IPS-15b (cell line): ENCODE measurements around the gene TSHZ2.

Experiments used
- H3K27me3 ChIP-seq: one replicate; pipeline ENCODE4 v1.6.1; 2013; ENCODE audit warnings: low read length; ENCODE audit not compliant: control insufficient read depth, insufficient read depth
- H3K36me3 ChIP-seq: one replicate; pipeline ENCODE4 v1.6.1; 2013; ENCODE audit warnings: low read length; ENCODE audit not compliant: control insufficient read depth, insufficient read depth
- H3K4me1 ChIP-seq: one replicate; pipeline ENCODE4 v1.6.1; 2013; ENCODE audit warnings: mild to moderate bottlenecking, low read length; ENCODE audit not compliant: control insufficient read depth, insufficient read depth
- H3K4me3 ChIP-seq: one replicate; pipeline ENCODE4 v1.5.1; 2013; ENCODE audit warnings: low read depth, low read length
- H3K9ac ChIP-seq: one replicate; pipeline ENCODE4 v1.6.1; 2013; ENCODE audit warnings: low read depth, mild to moderate bottlenecking, low read length
- H3K9me3 ChIP-seq: one replicate; pipeline ENCODE4 v1.6.1; 2013; ENCODE audit warnings: mild to moderate bottlenecking, low read length; ENCODE audit not compliant: control insufficient read depth, insufficient read depth

The TSHZ2 gene

DNA sequence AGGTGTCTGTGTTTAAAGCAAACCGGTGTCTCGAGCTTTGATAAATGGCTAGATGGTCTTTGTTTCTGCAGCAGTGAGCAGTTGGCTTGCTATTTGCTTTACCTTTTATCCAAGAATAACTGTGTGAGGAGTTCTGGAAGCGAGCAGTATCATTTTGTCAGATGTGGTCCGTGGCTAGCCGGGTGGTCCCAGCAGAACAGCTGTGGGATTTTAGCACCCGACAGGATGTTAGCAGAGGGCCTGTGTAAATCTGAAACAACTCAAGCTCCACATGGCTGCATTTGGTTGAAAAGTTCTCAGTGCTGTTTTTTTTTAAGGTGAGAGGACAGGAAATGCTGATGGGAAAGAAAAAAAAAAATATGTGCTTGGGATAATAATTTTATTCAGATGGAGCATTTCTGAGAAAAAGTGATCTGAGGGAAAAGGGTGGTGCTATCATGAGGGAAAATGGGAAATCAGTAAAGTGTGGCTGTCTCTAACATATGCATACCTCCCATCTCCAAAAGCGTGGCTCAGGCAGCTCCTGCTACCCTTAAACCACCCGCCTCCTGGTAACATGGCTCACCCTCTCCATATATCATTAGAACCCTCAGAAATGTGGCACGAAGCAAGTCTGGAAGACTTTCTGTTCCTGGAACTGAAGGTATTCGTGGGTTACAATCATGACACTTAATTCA is 215.4 kb downstream of the TSHZ2 start:
- Histone ChIP-seq H3K27me3 (no peaks in the 10 kb centered on the region), H3K4me1 (no peaks in the 10 kb centered on the region), H3K9ac (no peak overlapping the region), H3K4me3 (no peak overlapping the region), H3K36me3 (no peaks in the 10 kb centered on the region), H3K9me3 (no peaks in the 10 kb centered on the region)

DNA sequence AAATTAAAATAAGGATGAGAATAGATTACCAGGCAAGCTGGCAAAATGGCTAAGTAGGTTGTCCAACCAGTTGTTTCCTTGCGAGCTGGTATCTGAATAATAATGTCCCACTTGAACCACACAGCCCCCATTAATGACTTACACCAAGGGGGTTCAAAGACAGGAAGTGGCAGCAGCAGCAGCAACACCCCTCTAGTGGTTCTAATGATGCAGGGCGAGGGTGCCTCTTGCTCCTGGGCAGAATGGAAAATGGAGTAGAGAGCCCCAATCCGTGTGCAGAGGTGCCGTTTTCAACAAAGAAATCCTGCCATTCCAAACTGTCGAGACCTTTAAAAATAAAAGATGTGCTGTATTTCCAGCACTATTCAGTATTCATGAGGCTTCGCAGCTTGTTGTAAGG is 218.1 kb downstream of the TSHZ2 start:
- no peaks in the 10 kb centered on the region for H3K36me3 ChIP-seq
- no peaks in the 10 kb centered on the region for H3K4me1 ChIP-seq
- no peak overlapping the region for H3K9ac ChIP-seq

DNA sequence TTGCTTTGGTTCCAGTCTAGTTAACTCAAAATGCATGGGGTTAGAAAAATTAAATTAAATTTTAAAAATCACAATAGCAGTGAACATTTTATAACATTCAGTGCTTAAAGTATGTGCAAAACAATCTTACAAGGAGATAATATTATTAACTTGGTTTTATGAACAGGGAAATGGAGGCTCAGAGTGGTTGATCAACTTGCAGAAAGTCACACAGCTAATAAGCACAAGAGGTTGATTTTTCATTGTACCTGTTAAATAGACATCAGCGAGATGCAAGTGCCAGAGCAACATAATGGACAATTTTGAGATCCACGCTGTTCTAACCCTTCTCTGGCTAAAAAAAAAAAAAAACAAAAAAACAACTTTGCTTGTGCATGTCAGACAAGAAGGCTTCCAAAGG is 219.8 kb downstream of the TSHZ2 start:
- Histone ChIP-seq H3K27me3 (no peaks in the 10 kb centered on the region), H3K9ac (no peak overlapping the region), H3K36me3 (no peaks in the 10 kb centered on the region), H3K4me3 (no peak overlapping the region), H3K9me3 (no peaks in the 10 kb centered on the region), H3K4me1 (no peaks in the 10 kb centered on the region)

More for the DNA sequence above, 218.1 kb downstream of the TSHZ2 start:
- Histone ChIP-seq H3K27me3 (no peaks in the 10 kb centered on the region), H3K9me3 (no peaks in the 10 kb centered on the region), H3K4me3 (no peak overlapping the region)

DNA sequence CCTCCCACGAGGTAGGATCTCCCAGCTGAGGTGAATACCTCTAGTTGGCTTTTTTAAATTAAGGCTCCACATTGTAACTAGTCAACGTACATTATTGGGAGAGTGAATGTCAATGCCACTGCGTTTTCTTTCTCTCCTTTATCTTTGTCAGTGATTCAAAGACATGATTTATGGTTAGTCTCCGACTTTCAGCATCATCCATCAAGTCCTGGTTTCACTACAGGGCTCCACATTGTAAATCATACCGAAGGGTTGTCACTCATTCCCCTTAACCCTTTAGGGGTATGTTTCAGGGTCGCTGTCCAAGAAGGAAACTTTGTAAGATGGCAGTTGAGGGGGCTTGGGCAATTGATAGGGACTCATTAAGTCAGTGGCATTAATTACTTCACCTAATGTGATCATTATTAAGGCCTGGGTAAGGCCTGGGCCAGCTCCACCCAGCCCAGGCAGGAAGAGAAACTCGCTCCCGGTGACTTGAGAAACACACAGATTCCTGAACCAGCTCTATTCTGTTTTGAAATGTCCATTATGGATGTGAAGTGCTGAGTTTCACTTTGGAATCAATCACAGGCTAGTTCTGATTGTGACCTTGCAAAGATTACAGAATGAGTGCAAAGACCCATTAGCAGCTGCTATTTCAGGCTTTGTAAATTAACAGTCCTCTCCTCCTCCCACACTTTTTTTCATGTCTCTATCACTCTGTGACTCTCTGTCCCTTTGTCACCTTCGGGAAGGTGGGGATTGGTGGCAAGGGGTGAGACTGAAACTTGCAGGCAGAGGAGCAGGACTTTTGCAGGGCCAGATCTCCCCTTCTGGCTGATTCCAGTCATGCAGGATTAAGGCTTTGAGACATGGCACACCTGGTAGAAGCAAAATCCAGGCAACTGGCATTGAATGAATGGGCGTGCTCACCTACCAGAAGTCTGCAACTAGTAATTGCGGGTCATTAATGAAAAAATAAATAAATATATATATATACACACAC is 222.4 kb downstream of the TSHZ2 start:
- Histone ChIP-seq H3K9ac (no peak overlapping the region), H3K36me3 (no peaks in the 10 kb centered on the region), H3K4me1 (no peaks in the 10 kb centered on the region), H3K4me3 (no peak overlapping the region), H3K9me3 (no peaks in the 10 kb centered on the region), H3K27me3 (no peaks in the 10 kb centered on the region)

DNA sequence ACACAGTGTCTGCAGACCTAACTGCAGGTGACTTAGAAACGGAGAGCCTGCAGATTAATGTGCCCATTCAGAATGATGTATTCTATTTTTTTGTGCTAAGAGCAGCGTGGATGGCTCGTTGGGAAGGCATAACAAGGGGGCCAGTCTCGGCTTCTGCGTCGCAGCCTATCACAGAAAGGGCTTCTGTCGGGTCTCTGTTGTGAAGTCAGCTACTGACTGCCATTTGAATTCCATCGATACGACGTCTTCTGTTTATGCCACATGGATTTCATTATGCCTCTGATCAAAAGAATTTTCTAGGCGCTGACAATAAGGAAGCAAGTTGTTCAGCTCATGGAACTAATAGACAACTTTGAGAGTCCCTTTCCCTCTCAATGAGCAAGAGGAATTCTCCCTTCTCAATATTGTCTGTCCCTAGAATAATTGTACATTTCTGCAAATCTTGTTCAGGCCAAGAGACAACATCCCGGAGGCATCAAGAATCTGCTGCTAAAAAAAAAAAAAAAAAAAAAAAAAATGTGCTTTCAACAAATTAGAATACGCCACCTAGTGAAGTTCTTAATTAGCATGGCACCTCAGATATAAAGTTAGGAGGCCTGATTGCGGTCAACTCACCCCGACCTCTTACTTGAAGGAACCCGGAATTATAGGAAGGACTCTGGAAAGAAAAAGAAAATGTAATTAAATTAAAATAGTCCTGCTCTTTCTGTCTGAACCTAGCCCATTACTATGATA is 223.9 kb downstream of the TSHZ2 start:
- Histone ChIP-seq H3K4me1 (no peaks in the 10 kb centered on the region), H3K27me3 (no peaks in the 10 kb centered on the region), H3K4me3 (no peak overlapping the region)

DNA sequence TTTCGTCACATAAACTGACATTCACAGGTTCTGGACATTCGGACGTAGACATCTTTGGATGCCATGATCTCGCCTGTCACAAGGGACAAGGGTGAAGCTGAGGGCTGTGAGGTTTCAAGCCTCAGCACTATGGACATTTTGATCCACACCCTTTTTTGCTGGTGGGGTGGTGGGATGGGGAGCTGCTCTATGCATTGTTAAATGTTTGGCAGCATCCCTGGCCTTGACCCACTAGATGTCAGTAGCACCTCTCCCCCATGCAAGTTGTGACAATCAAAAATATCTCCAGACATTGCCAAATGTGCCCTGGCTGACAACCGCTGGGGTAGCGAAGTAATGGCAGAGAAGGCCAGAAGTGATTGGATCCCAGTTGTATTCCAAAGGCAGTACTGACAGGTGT is 229.4 kb downstream of the TSHZ2 start:
- Histone ChIP-seq H3K36me3 (no peaks in the 10 kb centered on the region), H3K9me3 (no peaks in the 10 kb centered on the region), H3K9ac (no peak overlapping the region), H3K4me1 (no peaks in the 10 kb centered on the region), H3K27me3 (no peaks in the 10 kb centered on the region), H3K4me3 (no peak overlapping the region)

More for the DNA sequence above, 223.9 kb downstream of the TSHZ2 start:
- Histone ChIP-seq H3K9ac (no peak overlapping the region), H3K9me3 (no peaks in the 10 kb centered on the region), H3K36me3 (no peaks in the 10 kb centered on the region)

DNA sequence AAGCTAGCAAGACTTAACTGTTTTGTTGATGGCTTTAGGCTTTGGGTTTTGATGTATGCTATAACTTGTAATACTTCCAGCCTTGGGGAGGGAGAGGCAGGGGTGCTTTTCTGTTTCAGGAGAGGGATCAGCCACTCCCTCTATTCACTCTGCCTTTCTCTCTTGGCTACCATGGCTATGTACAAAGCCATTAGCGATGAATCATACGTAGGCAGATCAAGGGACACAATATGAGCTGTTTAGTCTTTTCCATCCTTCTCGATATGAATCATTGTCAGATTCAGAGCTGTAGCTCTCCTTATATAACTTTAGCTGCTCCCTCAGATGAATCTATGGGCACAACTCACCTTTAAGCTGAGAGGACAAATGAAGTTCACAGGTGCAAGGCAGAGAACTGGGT is 230.6 kb downstream of the TSHZ2 start:
- Histone ChIP-seq H3K4me3 (no peak overlapping the region), H3K9me3 (no peaks in the 10 kb centered on the region), H3K27me3 (no peaks in the 10 kb centered on the region), H3K4me1 (no peaks in the 10 kb centered on the region), H3K9ac (no peak overlapping the region), H3K36me3 (no peaks in the 10 kb centered on the region)

DNA sequence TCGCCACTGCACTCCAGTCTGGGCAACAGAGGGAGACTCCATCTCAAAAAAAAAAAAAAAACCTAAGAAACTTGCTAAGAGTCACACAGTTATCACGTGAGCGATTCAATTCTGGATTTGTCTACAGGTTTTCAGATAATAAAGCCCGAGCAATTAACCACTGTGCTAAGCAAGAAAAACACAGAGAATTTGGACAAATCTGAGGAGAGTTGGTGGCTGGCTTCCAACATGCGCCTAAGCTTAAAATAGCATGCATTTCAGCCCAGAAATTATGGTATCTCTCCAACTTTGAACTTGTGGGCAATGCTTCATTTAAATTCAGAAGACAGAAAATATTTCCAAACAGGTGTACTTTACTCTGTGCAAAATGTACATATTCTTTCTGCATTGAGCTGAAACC is 232.9 kb downstream of the TSHZ2 start:
- no peaks in the 10 kb centered on the region for H3K9me3 ChIP-seq
- H3K36me3 ChIP-seq, result no peaks in the 10 kb centered on the region
- H3K4me1 ChIP-seq, result peaks cover 8% of the 10 kb centered on the region
- no peak overlapping the region for H3K9ac ChIP-seq
- H3K4me3 ChIP-seq, result no peak overlapping the region
- H3K27me3 ChIP-seq, result no peaks in the 10 kb centered on the region

DNA sequence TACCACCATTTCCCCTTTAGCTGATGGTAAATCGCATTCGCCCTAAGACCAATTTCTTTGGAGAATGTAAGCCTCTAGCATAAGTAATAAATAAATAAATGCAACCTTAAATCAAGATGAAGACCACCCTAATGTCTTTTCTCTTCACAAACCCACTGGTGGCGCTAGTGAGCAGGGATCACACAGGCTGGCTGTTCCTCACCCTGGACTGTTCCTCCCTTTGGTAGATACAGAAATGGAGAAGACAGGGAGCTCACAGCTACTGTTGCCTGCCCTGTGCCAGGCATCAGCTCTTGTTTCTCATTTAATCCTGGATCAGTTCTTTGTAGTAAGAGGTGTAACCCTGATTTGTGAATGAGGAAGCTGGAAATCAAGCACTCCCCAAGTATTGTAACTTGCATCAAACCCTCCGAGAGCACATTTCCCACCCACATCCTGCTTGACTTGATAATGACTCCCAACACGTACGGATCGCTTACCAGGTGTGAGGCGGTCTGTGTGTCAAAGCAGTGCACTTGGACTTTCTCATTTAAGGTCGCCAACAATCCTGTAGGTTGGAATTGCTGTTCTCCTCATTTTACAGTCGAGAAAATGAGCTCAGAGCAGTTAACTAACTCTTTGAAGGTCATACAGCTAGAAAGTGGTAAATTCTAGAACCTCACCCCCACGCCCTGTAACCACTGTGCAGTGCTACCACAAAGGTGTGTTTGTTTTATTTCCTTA is 236.1 kb downstream of the TSHZ2 start:
- Histone ChIP-seq H3K4me1 (peaks cover 8% of the 10 kb centered on the region), H3K4me3 (no peak overlapping the region), H3K9me3 (no peaks in the 10 kb centered on the region), H3K36me3 (no peaks in the 10 kb centered on the region), H3K27me3 (no peaks in the 10 kb centered on the region), H3K9ac (no peak overlapping the region)

DNA sequence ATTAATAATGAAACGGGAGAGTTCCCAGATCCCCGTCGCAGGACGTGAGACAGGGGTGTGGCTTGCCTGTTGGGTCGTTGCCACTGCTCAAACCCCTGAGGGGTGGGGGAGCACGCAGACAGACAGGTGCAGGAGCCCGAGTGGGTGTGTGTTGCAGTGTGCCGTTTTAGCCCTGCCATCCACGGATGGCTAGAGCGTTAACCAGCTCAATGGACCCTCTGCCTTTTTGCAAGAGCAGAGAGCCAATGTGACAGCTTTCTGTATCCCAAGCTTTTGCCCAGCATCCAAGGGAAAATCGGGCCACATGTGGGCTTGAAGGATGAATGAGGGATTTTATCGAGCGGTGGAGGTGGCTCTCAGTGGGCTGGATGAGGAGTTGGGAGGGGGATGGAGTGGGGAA is 237.9 kb downstream of the TSHZ2 start:
- H3K9me3 ChIP-seq, result no peaks in the 10 kb centered on the region
- no peak overlapping the region for H3K9ac ChIP-seq
- H3K4me3 ChIP-seq, result no peak overlapping the region
- H3K36me3 ChIP-seq, result no peaks in the 10 kb centered on the region
- H3K27me3 ChIP-seq, result no peaks in the 10 kb centered on the region
- H3K4me1 ChIP-seq, result peaks cover 8% of the 10 kb centered on the region

DNA sequence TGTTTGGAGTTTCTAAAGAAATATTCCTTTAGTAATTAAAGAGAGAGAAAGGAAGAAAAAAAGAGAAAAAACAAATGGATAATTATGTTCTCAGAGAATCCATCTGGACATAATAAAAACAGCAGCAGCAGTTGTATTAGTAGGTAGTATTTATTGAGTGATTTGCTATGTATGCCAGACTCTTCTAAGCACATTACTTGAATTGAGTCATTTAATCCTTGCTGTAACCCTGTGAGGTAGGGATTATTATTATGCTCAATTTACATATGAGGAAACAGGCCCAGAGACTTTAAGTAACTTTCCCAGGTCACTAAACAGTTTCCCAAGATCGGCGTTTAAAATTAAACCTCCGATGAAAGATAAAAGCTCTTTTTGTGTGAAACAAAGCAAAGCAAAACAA is 238.8 kb downstream of the TSHZ2 start:
- Histone ChIP-seq H3K27me3 (no peaks in the 10 kb centered on the region), H3K9ac (no peak overlapping the region), H3K36me3 (no peaks in the 10 kb centered on the region), H3K9me3 (no peaks in the 10 kb centered on the region), H3K4me3 (no peak overlapping the region), H3K4me1 (peaks cover 8% of the 10 kb centered on the region)
